Dedifferentiated amniotic fluid mesenchymal stem cell (primary cell): ENCODE data around the gene CYP24A1.

Source experiments
- DNase-seq: peaks from one replicate; pipeline ENCODE4 v3.0.0-alpha.2; 2016; ENCODE audit errors: extremely low spot score

CYP24A1 gene

DNA sequence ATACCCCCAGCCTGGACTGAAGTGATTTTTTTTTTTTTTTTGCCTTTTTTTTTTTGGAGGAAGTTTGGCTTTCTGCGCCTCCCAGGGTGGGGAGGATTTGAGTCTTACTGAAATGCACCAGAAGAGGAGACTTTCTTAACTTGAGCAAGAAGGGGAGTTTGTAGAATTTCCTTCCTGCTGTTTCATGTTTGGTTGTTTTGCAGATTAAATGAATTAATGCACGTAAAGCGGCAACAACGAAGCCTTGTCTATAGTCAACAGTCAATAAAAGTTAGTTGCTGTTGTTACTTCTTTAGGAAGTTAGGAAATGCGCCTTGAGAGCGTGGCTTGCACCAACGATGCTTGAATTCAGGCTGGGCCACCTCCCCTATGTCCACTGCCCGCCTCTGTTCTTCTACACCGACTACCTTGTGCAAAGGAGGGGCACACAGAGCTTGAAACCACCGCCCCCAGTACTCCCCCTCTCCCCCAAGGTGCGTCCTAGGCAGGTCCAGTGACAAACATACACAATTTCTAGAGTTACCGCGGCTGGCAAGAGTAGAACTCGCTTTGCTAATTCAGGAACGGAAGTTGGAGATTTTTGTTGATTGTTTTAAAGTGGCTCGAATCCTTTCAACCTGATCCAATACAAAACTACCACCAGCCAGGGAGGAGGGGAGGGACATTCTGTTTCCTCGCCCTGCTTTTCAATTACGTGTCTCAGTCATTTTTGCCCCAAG lies 830 bp upstream of the CYP24A1 start:
- DNase-seq: no peak

DNA sequence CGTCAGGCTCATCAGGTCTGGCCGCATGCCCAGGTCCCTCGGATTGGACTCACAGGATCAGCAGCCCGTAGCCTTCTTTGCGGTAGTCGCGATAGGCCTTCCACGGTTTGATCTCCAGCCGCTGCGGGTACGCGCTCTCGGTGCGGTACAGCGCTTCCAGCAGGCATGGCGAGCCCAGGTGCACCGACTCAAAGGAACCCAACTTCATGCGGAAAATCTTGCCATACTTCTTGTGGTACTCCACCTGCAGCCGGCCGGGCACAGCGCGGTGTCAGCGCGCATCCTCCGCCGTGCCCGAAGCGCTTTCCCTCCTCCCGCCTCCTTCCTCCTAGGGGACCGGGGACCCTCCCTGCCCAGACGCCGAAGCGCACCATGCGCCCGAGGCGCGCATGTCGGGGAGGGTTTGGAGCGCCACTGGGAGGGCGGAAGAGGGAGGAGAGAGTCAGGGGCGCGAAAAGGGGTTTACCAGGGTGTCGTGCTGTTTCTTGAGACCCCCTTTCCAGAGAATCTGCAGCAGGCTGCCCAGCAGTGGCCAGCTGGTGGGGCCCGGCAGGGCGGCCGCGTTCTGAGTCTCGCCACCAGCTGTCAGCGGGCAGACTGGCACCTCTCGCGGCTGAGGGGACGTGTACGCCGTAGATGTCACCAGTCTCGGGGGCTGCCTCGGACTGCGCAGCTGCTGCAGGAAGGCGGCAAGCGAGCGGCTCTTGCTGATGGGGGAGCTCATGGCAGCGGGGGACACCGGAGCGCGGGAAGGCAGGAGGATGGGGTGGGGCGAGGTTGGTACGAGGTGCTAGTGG lies 732 bp downstream of the CYP24A1 start:
- DNase-seq: no peak

DNA sequence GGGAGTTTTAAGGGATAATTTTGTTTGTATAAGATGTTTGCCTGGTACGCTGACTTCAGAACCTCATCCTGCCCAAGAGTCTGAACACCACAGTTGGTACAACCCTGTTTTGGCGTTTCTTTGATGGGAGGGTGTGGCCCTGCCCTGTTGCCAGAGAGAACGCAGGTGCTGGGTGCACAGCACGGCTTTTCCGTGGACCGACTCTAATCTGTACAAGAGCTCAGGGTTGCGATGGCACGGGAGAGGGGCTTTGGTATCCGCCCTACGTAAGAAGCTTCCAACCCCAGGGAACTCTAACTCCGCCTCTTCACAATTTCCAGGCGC lies 1.3 kb downstream of the CYP24A1 start:
- DNase-seq: no peak

DNA sequence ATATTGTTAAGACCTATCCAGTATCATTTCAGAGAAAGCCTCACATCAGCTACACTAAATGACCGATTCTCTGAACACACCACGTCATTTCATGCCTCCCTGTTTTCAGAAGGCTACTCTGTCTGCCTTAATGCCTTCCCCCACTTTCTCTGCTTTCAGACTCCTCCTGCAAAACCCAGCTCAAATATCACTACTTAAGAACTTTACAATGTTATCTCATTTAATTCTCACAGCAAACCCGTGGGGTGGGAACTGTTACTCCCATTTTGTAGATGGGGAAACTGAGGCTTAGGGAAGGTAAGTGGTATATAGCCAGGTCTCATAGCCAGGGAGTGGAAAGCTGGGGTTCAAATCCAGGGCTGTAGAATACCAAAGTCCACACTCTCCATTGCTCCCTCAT lies 2.8 kb downstream of the CYP24A1 start:
- no peak for DNase-seq

DNA sequence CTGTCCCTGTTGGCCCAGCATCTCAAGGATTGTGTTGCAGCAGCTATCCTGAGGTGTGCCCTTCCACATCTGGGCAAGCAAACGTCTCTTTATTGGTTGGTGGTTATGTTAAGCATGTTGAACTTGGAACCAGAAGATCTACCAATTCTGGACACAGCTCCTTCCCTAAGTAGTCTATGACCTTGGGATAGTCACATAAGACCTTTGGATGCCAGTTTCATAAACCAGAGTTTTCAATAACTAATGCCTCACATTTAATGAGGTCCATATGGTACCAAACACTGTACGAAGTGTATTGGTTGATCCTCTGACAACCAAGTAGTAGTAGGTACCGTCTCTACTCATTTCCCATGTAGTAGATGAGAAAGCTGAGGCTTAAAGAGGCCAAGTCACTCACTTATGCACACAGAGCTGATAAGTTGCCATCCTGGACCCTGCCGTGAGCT lies 3.7 kb downstream of the CYP24A1 start:
- DNase-seq: no peak

DNA sequence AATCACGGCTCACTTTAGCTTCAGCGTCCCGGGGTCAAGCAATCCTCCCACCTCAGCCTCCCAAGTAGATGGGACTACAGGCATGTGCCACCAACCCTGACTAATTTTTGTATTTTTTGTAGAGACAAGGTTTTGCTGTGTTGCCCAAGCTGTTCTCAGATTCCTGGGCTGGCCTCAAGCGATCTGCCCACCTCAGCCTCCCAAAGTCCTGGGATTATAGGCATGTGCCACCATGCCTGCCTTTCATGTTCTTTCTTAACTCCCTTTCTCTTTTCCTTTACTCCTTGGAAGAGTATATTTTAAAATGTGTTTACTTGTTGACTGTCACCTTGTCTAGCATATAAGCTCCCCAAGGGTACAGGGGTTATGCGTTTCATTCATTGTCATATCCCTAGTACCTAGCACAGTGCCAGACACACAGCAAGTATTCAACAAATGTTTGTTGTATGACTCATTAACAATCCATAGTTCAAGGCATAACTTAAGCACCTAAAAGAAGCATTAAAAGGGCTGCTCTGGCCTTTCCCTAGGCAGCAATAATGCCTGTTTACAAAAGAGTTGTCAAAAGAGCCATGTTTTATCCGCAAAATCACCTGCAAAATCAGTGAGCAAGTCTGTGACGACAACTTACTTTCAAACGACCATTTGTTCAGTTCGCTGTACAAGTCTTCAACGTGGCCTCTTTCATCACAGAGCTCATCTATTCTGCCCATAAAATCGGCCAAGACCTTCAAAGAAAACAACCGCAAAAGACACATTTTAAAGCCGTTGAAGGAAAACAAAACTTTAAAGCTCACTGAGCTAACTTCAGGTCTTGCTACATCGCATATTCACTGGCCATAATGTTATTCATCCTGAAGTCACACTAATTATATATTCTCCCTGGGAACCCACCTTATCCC lies 4.6 kb downstream of the CYP24A1 start:
- no peak for DNase-seq

DNA sequence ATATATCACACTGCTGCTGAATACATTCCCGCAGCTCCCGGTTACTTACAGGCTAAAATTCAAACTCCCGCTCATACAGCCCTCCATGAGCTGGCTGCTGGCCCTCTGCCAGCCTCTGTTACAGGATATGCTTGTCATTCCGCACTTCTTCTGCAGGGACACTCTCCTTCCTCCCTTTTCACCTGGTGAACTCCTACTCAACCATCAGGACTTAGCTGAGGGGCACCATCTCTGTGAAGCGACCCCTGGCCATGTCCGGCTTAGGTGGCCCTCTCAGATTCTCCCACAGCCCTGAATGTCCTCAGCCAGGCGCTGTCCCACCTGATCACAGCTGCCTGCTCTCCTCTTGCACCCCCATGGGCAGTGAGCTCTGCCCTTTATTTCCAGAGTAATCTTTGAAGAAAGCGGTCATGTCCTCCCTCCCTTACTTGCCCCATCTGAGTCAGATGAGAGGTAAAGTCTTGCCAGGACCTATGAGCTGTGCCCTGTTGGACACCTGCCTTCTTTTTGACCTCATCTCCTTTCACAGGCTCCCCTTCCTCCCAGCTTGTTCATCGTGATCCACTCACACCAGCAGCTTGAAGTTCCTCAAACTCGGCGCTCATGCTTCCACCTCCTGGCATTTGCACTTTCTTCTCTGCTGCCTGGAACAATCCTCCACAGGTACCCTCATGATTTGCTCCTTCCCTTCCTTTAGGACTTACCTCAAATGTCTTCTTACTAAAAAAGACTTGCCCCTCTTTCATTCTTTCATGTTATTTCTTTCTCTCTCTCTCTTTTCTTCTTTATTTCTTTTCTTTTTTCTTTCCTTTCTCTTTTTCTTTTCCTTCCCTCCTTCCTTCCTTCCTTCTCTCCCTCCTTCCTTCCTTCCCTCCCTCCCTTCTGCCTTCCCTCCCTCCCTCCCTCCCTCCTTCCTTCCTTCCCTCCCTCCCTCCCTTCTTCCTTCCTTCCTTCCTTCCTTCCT lies 5.6 kb downstream of the CYP24A1 start:
- no peak for DNase-seq

DNA sequence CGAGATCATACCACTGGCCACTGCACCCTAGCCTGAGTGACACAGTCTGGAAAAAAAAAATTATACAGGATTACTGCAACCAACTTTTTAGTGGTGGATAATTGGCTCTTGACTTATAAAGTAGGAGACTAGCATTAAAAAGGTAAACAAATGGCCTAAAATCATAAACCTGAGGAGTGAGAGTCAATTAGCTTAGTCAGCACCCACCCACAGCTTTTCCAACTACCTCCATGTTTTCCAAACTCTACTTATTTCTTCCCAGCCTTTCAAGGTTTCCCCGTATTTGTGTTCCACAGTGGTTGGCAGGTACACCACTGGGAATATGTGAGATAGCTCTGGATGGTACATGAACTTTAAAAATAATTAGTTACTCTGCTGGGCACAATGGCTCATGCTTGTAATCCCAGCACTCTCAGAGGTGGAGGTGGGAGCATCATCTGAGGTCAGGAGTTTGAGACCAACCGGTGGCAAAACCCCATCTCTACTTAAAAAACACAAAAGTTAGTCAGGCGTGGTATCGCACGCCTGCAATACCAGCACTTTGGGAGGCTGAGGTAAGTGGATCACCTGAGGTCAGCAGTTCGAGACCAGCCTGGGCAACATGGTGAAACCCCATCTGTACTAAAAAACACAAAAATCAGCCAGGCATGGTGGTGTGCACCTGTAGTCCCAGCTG lies 6.7 kb downstream of the CYP24A1 start:
- DNase-seq: no peak

DNA sequence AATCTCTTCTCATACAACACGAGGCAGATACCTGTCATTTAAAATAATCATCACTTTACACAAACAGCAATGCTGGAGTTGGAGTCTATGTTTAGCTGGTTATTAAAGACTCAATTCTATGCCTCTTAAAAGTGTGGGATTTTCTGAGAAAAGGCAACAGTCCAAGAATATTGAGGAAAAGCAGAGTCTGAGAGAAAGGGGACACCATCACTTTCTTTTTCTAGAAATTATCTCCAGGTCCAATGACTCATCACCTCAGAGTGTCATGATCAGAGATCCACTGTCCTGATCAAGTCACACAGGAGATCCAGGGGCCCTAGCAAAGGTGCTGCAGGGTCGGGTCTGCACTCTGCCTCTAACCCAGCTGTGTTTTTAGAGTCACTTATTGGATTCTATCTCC lies 8.0 kb downstream of the CYP24A1 start:
- DNase-seq: no peak

DNA sequence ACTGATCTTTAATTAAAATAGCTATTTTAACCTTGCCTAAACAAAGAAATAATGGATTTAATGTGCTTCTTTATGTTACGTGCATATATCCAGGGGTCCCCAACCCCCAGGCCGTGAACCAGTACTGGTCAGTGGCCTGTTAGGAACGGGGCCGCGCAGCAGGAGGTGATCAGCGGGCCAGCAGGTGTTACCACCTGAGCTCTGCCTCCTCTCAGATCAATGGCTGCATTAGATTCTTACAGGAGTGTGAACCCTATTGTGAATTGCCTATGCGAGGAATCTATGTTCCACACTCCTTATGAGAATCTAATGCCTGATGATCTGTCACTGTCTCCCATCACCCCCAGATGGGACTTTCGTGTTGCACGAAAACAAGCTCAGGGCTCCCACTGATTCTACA lies 8.8 kb downstream of the CYP24A1 start:
- DNase-seq: no peak

DNA sequence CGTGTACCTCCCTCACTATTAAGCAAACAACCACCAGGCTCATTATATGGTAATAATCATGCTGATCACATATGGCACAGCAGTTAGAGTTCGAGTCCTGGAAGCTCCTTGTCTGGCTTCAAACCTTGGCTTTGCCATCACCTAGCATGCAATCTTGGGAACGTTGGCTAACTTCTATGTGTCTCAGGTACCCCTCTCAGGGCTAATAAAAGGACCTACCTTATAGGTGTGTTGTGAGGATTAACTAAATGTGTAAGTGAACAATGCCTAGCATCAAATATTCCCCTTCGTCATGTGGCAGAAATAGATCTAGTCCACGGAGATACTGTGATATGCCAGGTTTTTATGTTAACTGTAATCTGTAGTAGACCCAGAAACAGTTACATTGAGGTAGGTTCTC lies 10.4 kb downstream of the CYP24A1 start:
- no peak for DNase-seq

DNA sequence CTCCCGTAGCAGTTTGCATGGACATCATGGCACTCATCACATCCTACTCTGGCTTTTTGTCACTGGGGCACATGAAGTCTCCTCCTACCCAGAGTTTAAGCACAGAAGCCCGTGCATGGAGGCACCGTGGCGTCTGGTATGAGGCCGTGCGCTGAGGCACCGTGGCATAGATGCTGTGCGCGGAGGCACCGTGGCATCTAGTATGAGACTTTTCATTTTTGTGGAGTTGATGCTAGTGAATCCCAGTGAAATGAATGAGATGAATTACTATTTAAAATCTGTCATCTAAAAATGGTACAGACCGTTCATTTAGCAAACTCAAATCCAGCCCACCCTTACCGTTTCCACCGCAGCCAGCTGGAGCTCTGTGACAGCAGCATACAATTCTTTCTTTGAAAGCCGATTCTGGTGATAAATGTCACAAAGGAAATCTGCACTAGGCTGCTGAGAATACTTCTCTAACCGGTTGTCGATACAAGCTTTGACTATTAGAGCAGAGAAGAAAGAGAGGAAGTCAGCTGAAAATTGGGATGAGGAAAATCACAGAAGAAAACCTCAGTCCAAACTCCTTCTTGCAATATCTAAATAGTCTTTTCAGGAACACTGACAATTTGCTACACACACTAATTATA lies 11.3 kb downstream of the CYP24A1 start:
- DNase-seq: no peak

DNA sequence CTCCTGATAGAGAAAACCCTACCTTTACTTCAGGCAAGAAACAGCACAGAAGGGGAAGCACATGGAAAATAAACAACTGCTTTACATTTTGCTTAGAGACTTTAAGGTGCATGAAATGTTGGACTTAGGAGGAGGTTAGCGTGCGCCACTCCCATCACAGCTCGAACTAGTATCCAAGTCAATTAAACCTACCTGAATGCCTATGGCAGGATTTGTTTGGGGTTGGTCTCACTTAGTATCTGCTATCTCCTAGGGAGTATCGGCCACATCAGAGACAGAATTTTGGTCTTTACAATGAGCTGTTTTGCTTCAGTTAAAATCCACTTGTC lies 12.0 kb downstream of the CYP24A1 start:
- no peak for DNase-seq

DNA sequence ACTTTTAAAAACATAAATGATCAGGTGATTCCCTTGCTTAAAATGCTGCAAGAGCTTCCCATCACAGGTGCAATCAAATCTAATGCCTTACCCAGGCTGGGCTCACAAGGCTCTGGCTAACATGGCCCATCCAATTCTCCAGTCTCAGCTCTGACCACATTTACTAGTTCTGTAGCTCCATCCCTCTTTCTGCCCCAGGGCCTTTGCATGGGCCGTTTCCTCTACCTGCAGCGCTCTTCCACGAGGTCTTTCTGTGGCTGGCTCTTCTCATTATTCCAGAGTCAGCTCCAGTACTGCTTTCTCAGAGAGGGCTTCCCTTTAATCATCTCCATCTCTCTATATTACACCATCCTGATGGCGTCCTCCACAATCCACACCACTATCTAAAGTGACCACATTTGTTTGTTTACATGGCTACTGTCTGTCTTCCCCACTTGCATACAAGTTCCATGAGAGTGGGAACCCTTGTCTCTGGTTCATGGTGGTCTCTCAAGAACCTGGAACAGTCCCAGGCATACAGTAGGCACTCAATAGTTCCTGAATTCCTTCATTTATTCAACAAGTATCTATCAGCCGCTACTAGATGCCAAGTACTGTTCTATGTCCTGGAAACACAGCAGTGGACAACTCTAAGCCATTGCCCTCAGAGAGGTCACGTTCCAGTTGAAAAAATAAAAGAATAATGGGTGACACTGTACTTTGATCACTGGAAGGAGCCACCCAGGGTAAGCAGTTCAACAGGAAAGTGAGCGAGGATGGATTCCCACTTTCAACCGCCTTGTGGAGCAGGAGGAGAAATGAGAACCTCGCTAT lies 12.6 kb downstream of the CYP24A1 start:
- DNase-seq: no peak

DNA sequence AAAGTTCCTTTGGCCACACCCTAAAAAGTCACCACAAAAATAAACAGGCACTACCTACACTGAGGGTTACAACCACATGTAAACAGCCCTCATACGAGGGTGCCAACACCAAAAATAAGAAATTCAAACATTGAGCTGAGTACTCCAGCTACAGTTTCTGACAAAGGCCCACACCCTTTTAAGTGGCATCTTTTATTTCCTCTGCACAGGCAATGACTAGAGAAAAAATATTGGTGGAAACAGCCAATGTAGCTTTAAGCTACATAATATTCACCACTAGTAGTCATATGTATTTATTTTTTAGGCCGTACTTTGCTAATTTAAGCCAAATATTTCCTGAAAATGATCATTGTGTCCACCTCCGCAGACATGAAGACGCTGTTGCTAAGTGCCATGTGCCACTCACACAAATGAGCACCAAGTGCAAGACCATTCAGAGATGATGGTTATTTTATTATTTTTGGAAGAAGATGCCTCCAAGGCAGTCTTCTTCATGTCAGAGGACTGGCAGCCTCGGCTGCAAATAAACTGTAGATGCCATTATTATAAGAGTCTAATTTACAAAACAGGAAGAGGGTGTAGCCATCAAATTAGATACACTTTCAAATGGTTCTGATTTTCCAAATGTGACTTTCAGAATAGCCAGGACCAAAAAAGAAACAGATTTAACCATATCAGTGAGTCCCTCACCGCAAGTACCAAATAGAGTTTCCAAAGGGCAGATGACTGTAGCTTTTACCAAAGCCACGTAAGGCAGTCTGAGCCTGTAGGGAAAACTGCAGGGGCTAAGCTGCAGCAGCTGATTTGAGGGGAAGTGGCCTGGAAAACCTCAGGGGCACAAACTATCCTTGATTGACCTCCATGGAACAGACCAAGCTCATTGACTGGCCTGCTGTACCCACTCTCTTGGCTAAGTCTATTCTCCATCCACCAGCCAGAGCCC lies 13.4 kb downstream of the CYP24A1 start:
- DNase-seq: no peak

DNA sequence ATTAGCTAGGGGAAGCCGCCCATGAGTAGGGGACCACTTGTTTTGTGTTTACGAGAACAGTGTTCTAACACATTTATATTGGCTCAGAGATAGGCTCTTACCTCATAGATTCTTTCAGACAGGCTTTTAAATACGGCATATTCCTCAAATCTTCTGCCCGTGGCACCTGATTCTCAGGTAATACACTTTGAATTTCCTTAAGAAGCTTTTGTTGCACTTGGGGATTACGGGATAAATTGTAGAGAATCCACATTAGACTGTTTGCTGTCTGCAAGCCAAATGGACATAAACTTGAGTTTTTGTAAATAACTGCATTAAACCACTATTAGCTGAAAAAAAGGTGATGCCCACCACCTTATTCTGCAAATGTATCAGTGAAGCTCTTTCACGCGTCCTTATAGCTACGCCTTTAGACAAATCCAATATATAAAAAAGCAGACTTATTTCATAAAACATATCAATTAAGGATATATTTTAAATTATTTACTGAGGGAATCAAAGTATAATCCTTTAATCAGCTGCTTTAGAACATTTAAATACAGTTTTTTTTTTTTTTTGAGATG lies 14.8 kb downstream of the CYP24A1 start:
- no peak for DNase-seq

DNA sequence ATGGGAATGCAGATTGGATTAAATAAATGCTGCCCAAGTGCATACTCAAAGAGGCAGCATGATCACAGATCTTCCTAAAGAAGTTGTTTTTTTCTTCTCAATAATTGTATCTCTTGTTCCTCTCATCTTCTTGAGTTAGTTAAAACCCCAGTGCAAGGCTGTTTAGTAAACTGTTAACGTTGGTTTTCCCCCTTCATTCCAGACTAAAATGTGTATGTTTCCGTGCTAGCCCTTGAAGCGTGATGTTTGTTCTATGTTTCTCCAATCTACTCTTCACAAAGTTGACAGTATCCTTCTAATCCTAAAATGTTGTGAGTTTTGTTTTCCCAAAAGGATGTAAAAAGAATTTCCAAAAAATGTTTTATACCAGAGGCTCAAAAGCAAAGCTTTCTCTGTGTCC lies 15.6 kb downstream of the CYP24A1 start:
- DNase-seq: no peak
